ENCODE measurements around the gene TMEM163.
"Not testable (repeated sequence)": the region's sequence is repeated elsewhere in the genome, so short reads cannot be mapped to it uniquely, and the experiment has no call there.

TMEM163 gene

GRCh38 chr2:134718817-134719814 lies at the start of gene TMEM163:
Gene TMEM163, minus strand, starts transcription at chr2:134719000.
- in situ Hi-C loops (cut with HindIII; ENCODE audit: low sequenced_read_pairs) = no loop called here

- in situ Hi-C loops (cut with HindIII; ENCODE audit: low sequenced_read_pairs) = no loop called here
Observed at GRCh38 chr2:134766583-134766982, 47.8 kb upstream of the TMEM163 start.

GRCh38 chr2:134765987-134766386 lies 47.2 kb upstream of the TMEM163 start:
- in situ Hi-C loops (cut with HindIII; ENCODE audit: low sequenced_read_pairs) = no loop called here

GRCh38 chr2:134764164-134764563 lies 45.4 kb upstream of the TMEM163 start:
- in situ Hi-C loops (cut with HindIII; ENCODE audit: low sequenced_read_pairs) = no loop called here

- in situ Hi-C loops (cut with HindIII; ENCODE audit: low sequenced_read_pairs) = no loop called here
Observed at GRCh38 chr2:134763164-134763710, 44.4 kb upstream of the TMEM163 start.

- in situ Hi-C loops (cut with HindIII; ENCODE audit: low sequenced_read_pairs) = no loop called here
Observed at GRCh38 chr2:134762508-134762907, 43.7 kb upstream of the TMEM163 start.

GRCh38 chr2:134760385-134760784 lies 41.6 kb upstream of the TMEM163 start:
- in situ Hi-C loops (cut with HindIII; ENCODE audit: low sequenced_read_pairs) = no loop called here

GRCh38 chr2:134758633-134759032 lies 39.8 kb upstream of the TMEM163 start:
- in situ Hi-C loops (cut with HindIII; ENCODE audit: low sequenced_read_pairs) = no loop called here

- in situ Hi-C loops (cut with HindIII; ENCODE audit: low sequenced_read_pairs) = not testable (repeated sequence)
Observed at GRCh38 chr2:134751981-134752380, 33.2 kb upstream of the TMEM163 start.

GRCh38 chr2:134745546-134745945 lies 26.7 kb upstream of the TMEM163 start:
- in situ Hi-C loops (cut with HindIII; ENCODE audit: low sequenced_read_pairs) = no loop called here

- in situ Hi-C loops (cut with HindIII; ENCODE audit: low sequenced_read_pairs) = no loop called here
Observed at GRCh38 chr2:134745023-134745422, 26.2 kb upstream of the TMEM163 start.

- in situ Hi-C loops (cut with HindIII; ENCODE audit: low sequenced_read_pairs) = no loop called here
Observed at GRCh38 chr2:134739879-134740301, 21.1 kb upstream of the TMEM163 start.

- in situ Hi-C loops (cut with HindIII; ENCODE audit: low sequenced_read_pairs) = no loop called here
Observed at GRCh38 chr2:134739236-134739878, 20.6 kb upstream of the TMEM163 start.

GRCh38 chr2:134738141-134738870 lies 19.5 kb upstream of the TMEM163 start:
- in situ Hi-C loops (cut with HindIII; ENCODE audit: low sequenced_read_pairs) = no loop called here

GRCh38 chr2:134737671-134738070 lies 18.9 kb upstream of the TMEM163 start:
- in situ Hi-C loops (cut with HindIII; ENCODE audit: low sequenced_read_pairs) = no loop called here

GRCh38 chr2:134736167-134736880 lies 17.5 kb upstream of the TMEM163 start:
- in situ Hi-C loops (cut with HindIII; ENCODE audit: low sequenced_read_pairs) = no loop called here

GRCh38 chr2:134728163-134728562 lies 9.4 kb upstream of the TMEM163 start:
- in situ Hi-C loops (cut with HindIII; ENCODE audit: low sequenced_read_pairs) = no loop called here

- in situ Hi-C loops (cut with HindIII; ENCODE audit: low sequenced_read_pairs) = no loop called here
Observed at GRCh38 chr2:134727385-134727784, 8.6 kb upstream of the TMEM163 start.

- in situ Hi-C loops (cut with HindIII; ENCODE audit: low sequenced_read_pairs) = no loop called here
Observed at GRCh38 chr2:134726645-134727044, 7.8 kb upstream of the TMEM163 start.

- in situ Hi-C loops (cut with HindIII; ENCODE audit: low sequenced_read_pairs) = no loop called here
Observed at GRCh38 chr2:134725876-134726275, 7.1 kb upstream of the TMEM163 start.
